Head of caudate nucleus (tissue), 42 donors: Measurements from ENCODE around the gene GPATCH4.
A peak's percentile ranks its signal among the peaks of the same experiment; 100 is the strongest.
"Not testable (repeated sequence)": the region's sequence is repeated elsewhere in the genome, so short reads cannot be mapped to it uniquely, and the experiment has no call there.

Experiments
- DNase-seq, 42 donors: peaks; one replicate each; pipeline versions ENCODE4 v3.0.0 to v3.0.0-alpha.2; 2020 to 2021; ENCODE audit warnings: mixed read lengths in 7 of 42
- intact Hi-C: fragments of 100-400 bp; cut with DNase I; formaldehyde crosslinking; loops from one replicate; pipeline ENCODE4 v1.15.0; 2022

GPATCH4 gene

GRCh38 chr1:156631152-156631551 is 29.9 kb upstream of the GPATCH4 start:
- DNase-seq, intact Hi-C loops: not testable (repeated sequence)

GRCh38 chr1:156629823-156630449 is 28.7 kb upstream of the GPATCH4 start:
- DNase-seq, result no peak
- intact Hi-C loops, result no loop called here

GRCh38 chr1:156627313-156627880 is 26.1 kb upstream of the GPATCH4 start:
- peak in 32 of 42 donors; percentile 39 to 87 (median 63) for DNase-seq
- intact Hi-C loops, result no loop called here

GRCh38 chr1:156626079-156626438 is 24.8 kb upstream of the GPATCH4 start:
- intact Hi-C loops, result no loop called here
- no peak for DNase-seq

- intact Hi-C loops, result loop anchor here (2.0 kb wide), 1 partner anchor 33 kb away; no protein-coding TSS in a partner anchor
- DNase-seq, result peak in 41 of 42 donors; percentile 43 to 90 (median 74)
Observed at GRCh38 chr1:156625436-156626078, 24.3 kb upstream of the GPATCH4 start.

GRCh38 chr1:156624814-156625435 is 23.6 kb upstream of the GPATCH4 start:
- intact Hi-C loops, result loop anchor here (2.0 kb wide), 1 partner anchor 34 kb away; no protein-coding TSS in a partner anchor
- peak in 4 of 42 donors; percentile 3 to 53 (median 38) for DNase-seq

- intact Hi-C loops, result loop anchor here (2.0 kb wide), 1 partner anchor 35 kb away; no protein-coding TSS in a partner anchor
- peak in 39 of 42 donors; percentile 47 to 84 (median 68) for DNase-seq
Observed at GRCh38 chr1:156623946-156624813, 22.9 kb upstream of the GPATCH4 start.

GRCh38 chr1:156622581-156623297 is 21.5 kb upstream of the GPATCH4 start:
- DNase-seq, result peak in 1 of 42 donors; percentile 32
- intact Hi-C loops, result no loop called here

GRCh38 chr1:156619582-156619955 is 18.3 kb upstream of the GPATCH4 start:
- DNase-seq, result no peak
- intact Hi-C loops, result no loop called here

- intact Hi-C loops, result no loop called here
- DNase-seq, result peak in 38 of 42 donors; percentile 34 to 87 (median 64)
Observed at GRCh38 chr1:156618853-156619581, 17.7 kb upstream of the GPATCH4 start, which contains the start of gene HAPLN2. Gene HAPLN2, plus strand, starts transcription at chr1:156619415. Its CDS starts 4,076 bp downstream, at chr1:156623491.

- intact Hi-C loops, result no loop called here
Observed at GRCh38 chr1:156616463-156616862, 15.2 kb upstream of the GPATCH4 start.

GRCh38 chr1:156615946-156616345 is 14.7 kb upstream of the GPATCH4 start:
- peak in 4 of 42 donors; percentile 39 to 71 (median 49) for DNase-seq
- intact Hi-C loops, result no loop called here

More at GRCh38 chr1:156616463-156616862, 15.2 kb upstream of the GPATCH4 start:
- peak; percentile 43 to 94 (median 79) for DNase-seq

GRCh38 chr1:156612666-156613065 is 11.4 kb upstream of the GPATCH4 start:
- DNase-seq, result no peak
- intact Hi-C loops, result no loop called here

GRCh38 chr1:156610072-156610471 is 8.8 kb upstream of the GPATCH4 start:
- DNase-seq, intact Hi-C loops: not testable (repeated sequence)

GRCh38 chr1:156608981-156609380 is 7.7 kb upstream of the GPATCH4 start:
- DNase-seq, result peak in 20 of 42 donors; percentile 35 to 78 (median 52)
- intact Hi-C loops, result loop anchor here (10.0 kb wide), 1 partner anchor 224 kb away; no protein-coding TSS in a partner anchor

GRCh38 chr1:156608036-156608674 is 6.9 kb upstream of the GPATCH4 start:
- intact Hi-C loops, result loop anchor here (10.0 kb wide), 1 partner anchor 223 kb away; no protein-coding TSS in a partner anchor
- peak in 37 of 42 donors; percentile 39 to 87 (median 73) for DNase-seq

- intact Hi-C loops, result loop anchor here (10.0 kb wide), 1 partner anchor 223 kb away; no protein-coding TSS in a partner anchor
- not testable (repeated sequence) for DNase-seq
Observed at GRCh38 chr1:156607344-156607743, 6.1 kb upstream of the GPATCH4 start.
